Stimulated activated naive CD8-positive, alpha-beta T cell treated with anti-CD3 and anti-CD28 coated beads, Interleukin-15, amount 100 ng/mL, for 72 hours (primary cell): ENCODE measurements around the gene LTBP3.

ENCODE experiments used
- ATAC-seq: fragments of 150-1000 bp; cut with Tn5 transposase; 2 replicates; pipeline ENCODE4 v1.10.0; 2021; ENCODE audit warnings: mild to moderate bottlenecking, moderate library complexity
- DNase-seq, 2 donors: peaks; one replicate each; pipeline ENCODE4 v3.0.0; 2021 to 2022
- H3K27ac Mint-ChIP-seq, 2 donors: one replicate each; pipeline ENCODE4 v1.8.0; 2022; ENCODE audit warnings: mild to moderate bottlenecking in 2 of 2, mixed read lengths in 2 of 2, moderate library complexity in 2 of 2
- H3K27me3 Mint-ChIP-seq: one replicate; pipeline ENCODE4 v1.8.0; 2022; ENCODE audit warnings: mixed read lengths
- H3K4me1 Mint-ChIP-seq: one replicate; pipeline ENCODE4 v1.8.0; 2022; ENCODE audit warnings: mild to moderate bottlenecking, mixed read lengths
- H3K4me3 Mint-ChIP-seq, 2 donors: one replicate each; pipeline ENCODE4 v1.8.0; 2022; ENCODE audit warnings: mild to moderate bottlenecking in 2 of 2, mixed read lengths in 2 of 2, moderate library complexity in 1 of 2
- H3K9me3 Mint-ChIP-seq, 2 donors: one replicate each; pipeline ENCODE4 v1.8.0; 2022; ENCODE audit warnings: mixed read lengths in 2 of 2

The LTBP3 gene

DNA sequence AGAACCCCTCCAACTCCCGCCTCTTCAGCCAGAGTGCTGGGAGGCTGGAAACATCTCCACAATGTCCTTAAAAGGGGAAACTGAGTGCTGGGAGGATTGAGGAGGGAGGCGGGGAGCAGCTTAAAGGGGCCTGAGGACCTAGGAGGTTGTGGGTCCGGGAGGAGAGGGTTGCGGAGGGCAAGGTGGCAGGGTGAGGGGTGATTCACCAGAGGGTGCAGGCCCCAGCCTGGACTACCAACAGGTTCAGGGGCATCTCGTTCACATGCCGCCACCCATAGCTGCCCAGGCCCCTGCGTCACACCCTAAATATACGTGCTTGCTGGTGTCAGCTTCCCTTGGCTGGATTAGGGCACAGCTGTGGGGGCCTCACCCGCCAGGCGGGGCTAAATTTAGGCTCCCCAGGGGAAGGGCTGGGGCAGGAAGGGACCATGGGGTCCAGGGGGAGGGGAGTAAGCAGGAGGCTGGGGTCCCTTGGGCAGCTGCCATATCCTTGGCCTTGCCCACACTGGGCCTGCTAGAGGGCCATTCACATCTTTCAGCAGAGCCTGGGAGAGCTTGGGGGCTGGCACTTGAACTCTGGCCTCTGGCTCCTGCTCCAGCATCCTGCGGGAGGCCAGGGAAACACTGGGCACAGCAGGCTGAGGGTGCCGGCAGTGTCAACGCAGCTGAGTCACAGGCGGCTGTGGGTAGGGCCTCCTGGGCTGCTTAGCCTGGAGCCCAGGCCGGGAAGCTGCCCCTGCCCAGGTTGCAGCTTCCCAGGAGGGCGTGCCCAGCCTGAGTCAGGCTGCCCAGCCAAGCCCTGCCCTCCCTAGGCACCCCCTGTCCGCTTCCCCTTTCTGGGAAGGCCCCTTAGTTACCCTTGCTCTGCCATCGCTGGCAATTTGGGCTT, 19.0 kb upstream of the LTBP3 start:
- H3K4me3 Mint-ChIP-seq: peak overlapping the region; percentile 87 to 92
- H3K27ac Mint-ChIP-seq: peak overlapping the region; percentile 76 to 90
- no peaks in the 10 kb centered on the region for H3K9me3 Mint-ChIP-seq
- H3K4me1 Mint-ChIP-seq: peaks cover 70% of the 10 kb centered on the region
- H3K27me3 Mint-ChIP-seq: no peaks in the 10 kb centered on the region
- DNase-seq: no peak
- ATAC-seq: no peak

DNA sequence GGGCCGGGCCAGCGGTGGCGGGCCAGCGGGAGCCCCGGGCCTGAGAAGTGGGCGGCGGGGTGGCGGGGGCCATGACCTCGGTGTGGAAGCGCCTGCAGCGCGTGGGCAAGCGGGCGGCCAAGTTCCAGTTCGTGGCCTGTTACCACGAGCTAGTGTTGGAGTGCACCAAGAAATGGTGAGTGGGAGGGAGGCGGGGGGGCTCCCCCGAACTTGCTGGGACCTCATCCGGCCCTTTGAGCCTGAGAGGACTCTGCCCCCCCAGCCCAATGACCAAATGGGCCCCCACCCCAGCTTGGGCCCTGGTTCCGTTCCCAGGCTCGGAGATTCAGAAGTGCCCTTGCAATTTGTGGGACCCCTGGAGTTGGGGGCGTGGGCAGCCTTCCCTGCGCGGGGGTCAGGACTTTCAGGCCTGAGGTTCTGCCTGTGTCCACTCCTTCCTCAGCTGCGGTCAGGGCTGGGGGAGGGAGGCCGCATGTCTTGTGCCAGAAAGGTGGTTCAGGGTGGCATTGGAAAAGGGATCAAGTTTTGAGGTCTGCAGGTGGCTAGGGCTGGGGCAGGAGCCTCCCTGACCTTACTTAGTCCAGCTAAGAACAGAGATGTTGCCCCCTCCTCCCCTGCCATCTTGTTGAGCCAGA, 18.2 kb upstream of the LTBP3 start:
- H3K9me3 Mint-ChIP-seq: no peaks in the 10 kb centered on the region
- DNase-seq (no peak), ATAC-seq (peak; percentile 0)
- H3K27me3 Mint-ChIP-seq: no peaks in the 10 kb centered on the region
- H3K4me3 Mint-ChIP-seq: peak overlapping the region; percentile 87 to 92
- peak overlapping the region; percentile 76 to 90 for H3K27ac Mint-ChIP-seq
- H3K4me1 Mint-ChIP-seq: peaks cover 75% of the 10 kb centered on the region

DNA sequence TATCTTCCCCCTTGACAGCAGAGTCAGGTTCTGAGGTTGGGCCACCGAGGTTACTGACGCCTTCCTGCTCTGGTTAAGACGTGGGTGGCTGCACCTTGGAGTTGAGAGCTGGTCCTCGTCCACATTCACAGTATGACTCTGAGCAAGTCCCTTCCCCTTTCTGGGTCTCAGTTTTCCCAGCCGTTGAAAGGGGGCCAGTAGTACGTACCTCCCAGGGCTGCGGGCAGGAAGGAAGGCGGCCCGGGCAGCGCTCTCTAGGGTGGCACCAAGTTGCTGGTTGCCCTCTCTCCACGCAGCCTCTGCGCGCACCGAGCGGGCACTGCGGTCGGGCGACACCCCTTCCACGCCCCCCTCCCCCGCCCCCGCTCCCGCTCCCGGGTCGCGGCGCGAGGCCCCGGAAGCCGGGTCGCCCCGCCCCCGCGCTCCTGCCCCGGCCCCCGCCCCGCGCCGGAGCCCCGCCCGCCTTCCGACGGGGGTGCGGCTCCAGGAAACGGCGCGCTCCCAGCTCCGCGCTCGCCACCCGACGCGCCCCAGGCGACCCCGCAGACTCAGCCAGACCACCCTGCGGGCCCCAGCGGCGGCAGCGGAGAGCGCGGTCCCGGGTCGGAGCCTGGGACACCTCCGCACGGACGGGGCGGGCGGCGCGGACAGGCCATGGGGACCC, 17.5 kb upstream of the LTBP3 start, which contains the start of gene EHBP1L1:
TSS of gene EHBP1L1 (plus strand) at position 486 of the 664 bp plus-strand sequence. CDS start 250 bp downstream, outside the sequence.
- ATAC-seq: peak; percentile 51
- H3K9me3 Mint-ChIP-seq: no peaks in the 10 kb centered on the region
- H3K27ac Mint-ChIP-seq: peak within 1 kb of the TSS; percentile 91 to 97
- peak; percentile 80 to 86 for DNase-seq
- H3K4me1 Mint-ChIP-seq: peaks cover 81% of the 10 kb centered on the region
- no peaks in the 10 kb centered on the region for H3K27me3 Mint-ChIP-seq
- peak within 1 kb of the TSS; percentile 91 to 92 for H3K4me3 Mint-ChIP-seq

DNA sequence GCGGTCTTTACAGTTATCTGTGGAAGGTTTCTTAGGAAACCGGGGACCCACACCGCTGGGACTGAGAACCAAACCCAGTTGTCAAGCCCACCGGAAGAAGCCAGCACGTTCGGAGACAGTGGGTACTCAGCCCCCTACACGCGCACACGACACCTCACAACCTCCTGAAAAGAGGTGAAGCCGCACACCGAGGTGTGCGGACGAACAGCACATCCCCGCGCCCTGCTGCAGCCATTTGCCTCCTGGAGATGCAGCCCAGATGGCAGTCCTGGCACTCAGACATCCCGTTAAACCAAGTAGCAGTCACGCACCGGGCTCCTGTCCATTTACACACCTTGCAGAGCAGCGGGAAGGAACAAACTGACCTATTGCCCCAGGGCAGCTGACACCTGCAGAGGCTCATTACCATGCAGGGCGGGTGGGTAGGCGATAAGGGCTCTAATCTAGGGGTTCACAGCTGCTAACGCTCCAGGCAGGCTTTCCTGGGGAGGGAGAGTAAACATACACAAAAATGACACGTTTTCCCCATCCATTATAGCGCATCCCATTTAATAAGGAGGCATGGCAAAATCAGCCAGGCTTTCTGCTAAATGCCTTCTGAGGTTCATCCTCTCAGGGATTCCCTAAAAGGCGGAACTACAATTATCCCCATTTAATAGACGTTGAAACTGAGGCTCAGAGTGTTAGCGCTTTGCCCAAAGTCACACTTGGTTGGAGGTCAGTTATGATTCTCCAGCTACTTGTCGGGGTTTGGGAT, 16.8 kb upstream of the LTBP3 start:
- peak overlapping the region; percentile 90 to 91 for H3K4me3 Mint-ChIP-seq
- H3K27ac Mint-ChIP-seq: peak overlapping the region; percentile 91 to 97
- H3K4me1 Mint-ChIP-seq: peaks cover 82% of the 10 kb centered on the region
- no peak for DNase-seq
- no peaks in the 10 kb centered on the region for H3K9me3 Mint-ChIP-seq
- no peaks in the 10 kb centered on the region for H3K27me3 Mint-ChIP-seq
- ATAC-seq: peak; percentile 33

DNA sequence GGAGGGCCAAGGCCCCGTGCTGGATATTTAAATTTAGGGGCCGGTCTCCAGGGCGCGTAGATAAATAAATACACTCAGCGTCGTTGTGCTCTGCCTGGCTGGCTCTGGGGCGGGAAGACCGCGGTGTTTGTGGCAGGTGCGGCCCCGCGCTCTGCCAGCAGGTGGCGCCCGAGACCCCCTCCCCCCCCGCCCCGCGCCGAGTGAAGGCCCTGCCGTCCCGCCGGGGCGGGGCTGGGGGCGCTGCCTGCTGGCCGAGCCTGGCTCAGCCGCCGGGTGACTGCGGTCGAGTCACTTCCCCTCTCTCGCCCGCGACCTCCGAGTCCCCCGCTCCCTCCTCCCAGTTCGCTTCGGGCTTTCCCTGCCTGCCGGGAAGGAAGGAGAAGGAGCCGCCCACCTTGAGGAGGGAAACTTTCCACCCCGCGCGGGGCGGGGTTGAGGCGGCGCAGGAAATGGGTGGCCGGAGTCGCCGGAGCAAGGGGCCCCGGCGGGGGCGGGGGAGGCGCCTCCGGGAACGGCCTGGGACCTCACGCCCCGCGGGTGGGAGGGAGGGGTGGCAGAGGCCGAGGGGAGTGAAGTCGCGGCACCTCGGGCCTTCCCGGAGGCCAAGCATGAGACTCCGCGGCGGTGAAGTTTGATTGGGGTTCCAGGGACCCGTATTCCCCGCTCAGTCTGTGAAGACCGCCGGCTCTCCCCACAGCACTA, 16.1 kb upstream of the LTBP3 start:
- no peaks in the 10 kb centered on the region for H3K27me3 Mint-ChIP-seq
- no peaks in the 10 kb centered on the region for H3K9me3 Mint-ChIP-seq
- peak; percentile 53 for ATAC-seq
- H3K27ac Mint-ChIP-seq: peak overlapping the region; percentile 92 to 97
- peaks cover 78% of the 10 kb centered on the region for H3K4me1 Mint-ChIP-seq
- peak; percentile 93 to 97 for DNase-seq
- H3K4me3 Mint-ChIP-seq: peak overlapping the region; percentile 90 to 91

DNA sequence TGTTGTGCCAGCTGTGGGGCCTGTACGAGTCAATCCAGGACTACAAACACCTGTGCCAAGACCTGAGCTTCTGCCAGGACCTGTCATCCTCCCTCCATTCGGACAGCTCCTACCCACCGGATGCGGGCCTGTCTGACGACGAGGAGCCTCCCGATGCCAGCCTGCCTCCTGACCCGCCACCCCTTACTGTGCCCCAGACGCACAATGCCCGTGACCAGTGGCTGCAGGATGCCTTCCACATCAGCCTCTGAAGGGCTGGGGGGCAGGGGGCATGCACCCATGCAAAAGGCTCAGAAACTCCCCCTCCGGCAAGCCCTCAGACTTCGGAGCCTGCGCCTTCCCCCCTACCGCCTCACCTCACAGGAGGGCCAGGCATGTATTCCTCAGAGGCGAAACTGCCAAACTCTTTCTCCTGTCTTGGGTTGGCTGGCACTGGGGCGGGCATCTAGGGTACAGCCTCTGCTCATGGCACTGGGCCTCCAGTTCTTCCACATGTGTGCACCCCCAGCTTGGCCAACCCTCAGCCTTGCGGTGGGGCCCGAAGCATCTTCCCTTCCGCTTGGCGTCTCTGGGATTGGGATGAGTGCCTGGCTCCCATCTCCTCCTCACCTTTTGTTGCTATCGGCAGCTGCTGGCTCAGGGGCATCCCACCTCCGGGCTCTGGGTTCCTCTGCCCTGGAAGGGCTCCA, 15.4 kb upstream of the LTBP3 start:
- Mint-ChIP-seq H3K9me3 (no peaks in the 10 kb centered on the region), H3K27me3 (no peaks in the 10 kb centered on the region), H3K4me1 (peaks cover 77% of the 10 kb centered on the region), H3K4me3 (peak overlapping the region; percentile 90 to 91), H3K27ac (peak overlapping the region; percentile 90 to 92)
- no peak for ATAC-seq
- peak in 1 of 2 donors; percentile 44 for DNase-seq

DNA sequence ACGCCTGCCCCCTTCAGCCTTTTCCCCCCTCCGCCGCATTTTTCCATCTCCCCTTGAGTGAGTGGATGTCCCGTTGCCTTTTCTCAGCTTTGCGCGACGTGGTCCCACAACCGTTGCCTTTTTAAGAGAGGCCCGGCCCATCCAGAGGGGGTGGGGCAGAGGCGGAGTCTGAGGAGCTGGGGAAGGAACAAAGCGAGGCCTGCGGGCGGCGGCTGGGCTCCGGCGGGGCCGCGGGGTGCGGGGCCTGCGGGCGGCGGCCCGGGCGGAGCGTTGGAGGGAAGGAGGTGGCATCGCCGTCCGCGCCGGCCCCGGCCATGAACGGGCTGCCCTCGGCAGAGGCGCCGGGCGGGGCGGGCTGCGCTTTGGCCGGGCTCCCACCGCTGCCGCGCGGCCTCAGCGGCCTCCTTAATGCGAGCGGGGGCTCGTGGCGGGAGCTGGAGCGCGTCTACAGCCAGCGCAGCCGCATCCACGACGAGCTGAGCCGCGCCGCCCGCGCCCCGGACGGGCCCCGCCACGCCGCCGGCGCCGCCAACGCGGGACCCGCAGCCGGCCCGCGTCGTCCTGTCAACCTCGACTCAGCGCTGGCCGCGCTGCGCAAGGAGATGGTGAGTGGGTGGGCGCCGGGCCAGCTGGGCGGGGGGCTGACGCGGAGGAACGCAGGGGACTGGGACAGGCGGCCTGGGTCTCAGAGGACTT, 14.3 kb upstream of the LTBP3 start, which contains the start of gene FAM89B:
TSS of gene FAM89B (plus strand) at position 183 of the 696 bp plus-strand sequence. CDS start at position 315, 132 bp downstream.
- Mint-ChIP-seq H3K4me3 (peak within 1 kb of the TSS; percentile 91 to 100), H3K27me3 (no peaks in the 10 kb centered on the region), H3K9me3 (no peaks in the 10 kb centered on the region), H3K4me1 (peaks cover 77% of the 10 kb centered on the region), H3K27ac (peak within 1 kb of the TSS; percentile 91 to 93)
- no peak for ATAC-seq
- DNase-seq: peak; percentile 83 to 85

DNA sequence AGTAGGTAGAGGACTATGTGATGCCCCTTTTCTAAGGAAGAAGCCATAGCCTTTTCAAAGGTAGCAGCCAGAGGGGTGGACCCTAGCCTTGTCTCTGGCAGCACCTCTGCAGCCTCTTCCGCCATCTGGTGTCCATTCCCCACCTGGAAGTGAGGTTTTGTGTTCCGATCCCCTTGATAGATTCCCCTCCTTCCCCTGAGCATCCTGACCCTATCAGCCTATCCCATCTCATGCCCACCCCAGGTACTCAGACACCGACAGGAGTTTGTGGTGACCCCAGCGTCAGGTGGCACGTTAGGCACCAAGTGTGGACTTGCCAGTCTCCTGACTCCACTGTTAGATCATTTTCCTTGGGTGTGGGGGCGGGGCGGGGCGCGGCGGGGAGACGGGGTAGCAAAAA, 13.8 kb upstream of the LTBP3 start:
- Mint-ChIP-seq H3K4me3 (peak overlapping the region; percentile 91 to 100), H3K27me3 (no peaks in the 10 kb centered on the region), H3K4me1 (peaks cover 77% of the 10 kb centered on the region), H3K27ac (peak overlapping the region; percentile 89 to 93), H3K9me3 (no peaks in the 10 kb centered on the region)
- DNase-seq (no peak), ATAC-seq (no peak)

DNA sequence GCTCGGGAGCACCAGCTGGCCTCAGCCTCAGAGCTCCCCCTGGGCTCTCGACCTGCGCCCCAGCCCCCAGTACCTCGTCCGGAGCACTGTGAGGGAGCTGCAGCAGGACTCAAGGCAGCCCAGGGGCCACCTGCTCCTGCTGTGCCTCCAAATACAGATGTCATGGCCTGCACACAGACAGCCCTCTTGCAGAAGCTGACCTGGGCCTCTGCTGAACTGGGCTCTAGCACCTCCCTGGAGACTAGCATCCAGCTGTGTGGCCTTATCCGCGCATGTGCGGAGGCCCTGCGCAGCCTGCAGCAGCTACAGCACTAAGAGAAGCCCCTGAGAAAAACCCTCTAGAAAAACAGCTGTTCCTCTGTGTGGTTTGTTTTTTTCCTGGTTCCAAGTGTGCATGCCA, 13.3 kb upstream of the LTBP3 start:
- no peaks in the 10 kb centered on the region for H3K9me3 Mint-ChIP-seq
- H3K4me1 Mint-ChIP-seq: peaks cover 77% of the 10 kb centered on the region
- peak overlapping the region; percentile 91 to 100 for H3K4me3 Mint-ChIP-seq
- no peak overlapping the region for H3K27ac Mint-ChIP-seq
- DNase-seq (no peak), ATAC-seq (no peak)
- H3K27me3 Mint-ChIP-seq: no peaks in the 10 kb centered on the region

DNA sequence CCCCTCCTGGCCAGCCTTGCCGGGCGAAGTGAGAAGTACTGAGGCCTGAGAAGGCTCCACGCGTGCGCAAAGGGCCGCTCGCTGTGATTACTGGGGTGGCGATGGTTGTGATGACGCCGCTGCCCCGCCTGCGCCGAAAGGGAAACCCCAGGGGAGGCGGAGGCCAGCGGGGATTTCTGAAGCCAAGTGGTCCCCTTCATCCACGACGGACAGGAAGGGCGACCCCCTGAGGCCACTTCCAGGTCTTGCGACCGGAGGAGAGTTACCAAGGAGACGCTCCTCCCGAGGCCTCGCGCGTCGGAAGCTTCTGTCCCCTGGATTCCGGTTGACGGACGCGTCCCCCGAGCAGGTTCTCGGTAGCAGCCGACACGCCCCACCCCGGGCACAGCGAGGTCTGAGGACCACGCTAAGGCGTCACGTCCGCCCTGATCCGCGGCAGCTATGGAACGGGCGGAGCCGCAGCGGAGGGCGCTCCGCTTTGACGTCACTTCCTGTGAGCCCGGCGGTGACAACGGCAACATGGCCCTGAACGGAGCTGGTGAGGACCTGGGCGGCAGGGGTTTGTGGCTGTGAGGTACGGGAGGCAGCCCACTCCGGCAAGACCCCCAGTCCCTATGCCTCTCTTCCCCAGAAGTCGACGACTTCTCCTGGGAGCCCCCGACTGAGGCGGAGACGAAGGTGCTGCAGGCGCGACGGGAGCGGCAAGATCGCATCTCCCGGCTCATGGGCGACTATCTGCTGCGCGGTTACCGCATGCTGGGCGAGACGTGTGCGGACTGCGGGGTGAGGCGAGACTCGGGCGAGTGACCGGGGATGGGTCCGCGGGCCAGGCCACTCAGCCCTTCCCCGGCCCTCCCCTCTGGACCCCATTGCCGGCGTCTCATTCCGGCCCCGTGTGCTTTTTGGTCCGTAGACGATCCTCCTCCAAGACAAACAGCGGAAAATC, 12.1 kb upstream of the LTBP3 start, which contains the start of gene ZNRD2:
TSS of gene ZNRD2 (plus strand) at position 505 of the 946 bp plus-strand sequence. CDS start at position 520, 15 bp downstream.
- H3K4me1 Mint-ChIP-seq: peaks cover 83% of the 10 kb centered on the region

DNA sequence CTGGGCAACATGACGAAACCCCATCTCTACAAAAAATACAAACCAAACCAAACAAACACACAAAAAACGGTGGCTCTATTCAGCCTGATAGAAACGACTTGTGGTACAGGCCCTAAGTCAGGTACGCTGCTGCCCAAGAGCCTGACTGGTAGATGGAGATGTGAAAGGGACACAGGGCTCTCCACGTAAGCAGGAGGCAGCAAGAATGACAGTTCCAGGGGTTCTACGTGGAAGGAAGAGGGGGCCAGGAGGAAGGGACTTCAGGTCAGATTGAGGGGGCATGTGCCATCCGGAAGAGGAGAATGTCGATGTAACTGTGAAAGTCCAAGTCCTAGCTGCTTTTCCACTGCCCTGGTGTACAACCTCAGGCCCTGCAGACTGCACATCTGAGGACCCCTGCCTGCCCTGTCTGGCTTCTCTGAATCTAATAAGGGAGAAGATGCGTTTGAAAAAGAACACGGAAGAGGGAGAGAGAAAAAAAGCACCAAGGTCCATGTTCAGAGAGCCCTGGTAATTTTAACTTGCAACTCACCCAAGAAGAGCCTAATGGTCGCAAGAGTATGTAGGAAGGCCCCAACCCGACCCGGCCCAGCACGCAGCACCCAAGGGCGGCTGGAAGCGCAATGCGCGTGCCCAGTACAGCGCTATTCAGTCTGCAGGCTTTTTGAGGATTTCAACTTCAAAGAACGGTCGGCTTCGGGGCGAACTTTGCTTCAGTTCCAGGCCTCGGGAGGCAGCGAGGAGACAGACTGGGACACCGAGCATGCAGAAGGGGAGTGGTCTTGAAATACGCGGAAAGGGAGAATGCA, 11.2 kb upstream of the LTBP3 start:
- H3K27ac Mint-ChIP-seq: peak overlapping the region; percentile 95 to 96
- H3K27me3 Mint-ChIP-seq: no peaks in the 10 kb centered on the region
- DNase-seq: no peak
- H3K9me3 Mint-ChIP-seq: no peaks in the 10 kb centered on the region
- H3K4me1 Mint-ChIP-seq: peaks cover 84% of the 10 kb centered on the region
- H3K4me3 Mint-ChIP-seq: peak overlapping the region; percentile 91 to 100
- peak; percentile 46 for ATAC-seq

More for the DNA sequence above, 12.1 kb upstream of the LTBP3 start, which contains the start of gene ZNRD2:
- H3K9me3 Mint-ChIP-seq: no peaks in the 10 kb centered on the region
- ATAC-seq (peak; percentile 83), DNase-seq (peak; percentile 99 to 100)
- H3K27me3 Mint-ChIP-seq: no peaks in the 10 kb centered on the region
- H3K4me3 Mint-ChIP-seq: peak within 1 kb of the TSS; percentile 91 to 100
- peak within 1 kb of the TSS; percentile 96 to 97 for H3K27ac Mint-ChIP-seq
